GM23248 (cell line): ENCODE measurements around the gene PLD2. TPM values are rescaled to one million over a fixed set of nuclear protein-coding genes. Genes with fewer than 3 reads are reported as not detected.
"Not testable (repeated sequence)": the region's sequence is repeated elsewhere in the genome, so short reads cannot be mapped to it uniquely, and the experiment has no call there.

Source experiments
- DNase-seq: peaks from one replicate; pipeline ENCODE4 v3.0.0-alpha.2; 2015
- H2AFZ ChIP-seq: fragments of 200-600 bp; sonication (generic); 2 replicates; pipeline ENCODE4 v1.6.1; 2016; ENCODE audit warnings: antibody characterized with exemption
- H3F3A ChIP-seq: fragments of 200-600 bp; sonication (generic); 2 replicates; pipeline ENCODE4 v1.6.1; 2016; ENCODE audit warnings: mild to moderate bottlenecking, antibody characterized with exemption, mixed run types; ENCODE audit not compliant: insufficient read depth
- H3K27ac ChIP-seq: fragments of 200-600 bp; sonication (generic); 2 replicates; pipeline ENCODE4 v1.5.1; 2016; ENCODE audit warnings: mild to moderate bottlenecking
- H3K27me3 ChIP-seq: fragments of 200-600 bp; sonication (generic); replicated peaks from 2 replicates; pipeline ENCODE4 v1.6.1; 2016; ENCODE audit warnings: mild to moderate bottlenecking; ENCODE audit not compliant: insufficient read depth
- H3K36me3 ChIP-seq: fragments of 200-600 bp; sonication (generic); 2 replicates; pipeline ENCODE4 v1.6.1; 2016; ENCODE audit warnings: low read depth, mild to moderate bottlenecking
- H3K4me1 ChIP-seq: fragments of 200-600 bp; sonication (generic); 2 replicates; pipeline ENCODE4 v1.6.1; 2016; ENCODE audit warnings: mild to moderate bottlenecking; ENCODE audit not compliant: insufficient read depth
- H3K4me2 ChIP-seq: fragments of 200-600 bp; sonication (generic); one replicate; pipeline ENCODE4 v1.6.1; 2016; ENCODE audit warnings: mild to moderate bottlenecking; ENCODE audit not compliant: unreplicated experiment
- H3K4me3 ChIP-seq: fragments of 200-600 bp; sonication (generic); 2 replicates; pipeline ENCODE4 v1.5.1; 2016; ENCODE audit warnings: mild to moderate bottlenecking
- H3K79me2 ChIP-seq: fragments of 200-600 bp; sonication (generic); 2 replicates; pipeline ENCODE4 v1.6.1; 2016; ENCODE audit warnings: mild to moderate bottlenecking; ENCODE audit not compliant: insufficient read depth
- H3K9ac ChIP-seq: fragments of 200-600 bp; sonication (generic); 2 replicates; pipeline ENCODE4 v1.6.1; 2016; ENCODE audit warnings: mild to moderate bottlenecking
- H3K9me2 ChIP-seq: fragments of 200-600 bp; sonication (generic); 2 replicates; pipeline ENCODE4 v1.6.1; 2016; ENCODE audit warnings: mixed run types, mild to moderate bottlenecking, moderate library complexity; ENCODE audit not compliant: insufficient read depth
- H3K9me3 ChIP-seq: fragments of 200-600 bp; sonication (generic); one replicate; pipeline ENCODE4 v1.6.1; 2017; ENCODE audit warnings: low read depth
- H4K20me1 ChIP-seq: fragments of 200-600 bp; sonication (generic); 2 replicates; pipeline ENCODE4 v1.6.0; 2016; ENCODE audit not compliant: insufficient read depth
- EZH2 ChIP-seq: fragments of 200-600 bp; sonication (generic); IDR thresholded peaks from 2 replicates; pipeline ENCODE4 v1.6.1; 2018; ENCODE audit warnings: antibody characterized with exemption, mild to moderate bottlenecking; ENCODE audit not compliant: insufficient read depth, poor library complexity, severe bottlenecking
- EZH2phosphoT487 ChIP-seq: fragments of 200-600 bp; sonication (generic); IDR thresholded peaks from 2 replicates; pipeline ENCODE4 v1.6.1; 2018; ENCODE audit warnings: antibody characterized with exemption, moderate library complexity, mild to moderate bottlenecking, low read depth; ENCODE audit not compliant: insufficient read depth
- WGBS, 2 experiments: methylation state at CpG; one replicate each; pipeline ENCODE4 v1.1.6; 2015 to 2017; ENCODE audit warnings: low lambda C conversion rate in 2 of 2, low coverage in 1 of 2; ENCODE audit errors: missing lambda C conversion rate in 2 of 2; 5-methylcytosine and 5-hydroxymethylcytosine counted together
- in situ Hi-C: fragments of 300-500 bp; cut with MboI; formaldehyde crosslinking; loops from 2 replicates; pipeline ENCODE4 v1.15.0; 2020
- polyA plus RNA-seq: library from polyadenylated mRNA; unstranded; fragments of >200 nt; fragmentation: Nextera tagmentation; extraction: Ambion mirVana; gene quantifications from 2 replicates; pipeline ENCODE4 v1.2.1, GENCODE V29; 2016
- total RNA-seq: library from RNA; depleted of rRNA; stranded (reverse); fragments of >200 nt; shearing (Covaris generic); gene quantifications from 2 replicates; pipeline ENCODE4 v1.2.3, GENCODE V29; 2014

Gene PLD2
- total and polyA plus RNA-seq, 2 experiments from 2014 or later = 11.9 to 20.9 TPM

DNA sequence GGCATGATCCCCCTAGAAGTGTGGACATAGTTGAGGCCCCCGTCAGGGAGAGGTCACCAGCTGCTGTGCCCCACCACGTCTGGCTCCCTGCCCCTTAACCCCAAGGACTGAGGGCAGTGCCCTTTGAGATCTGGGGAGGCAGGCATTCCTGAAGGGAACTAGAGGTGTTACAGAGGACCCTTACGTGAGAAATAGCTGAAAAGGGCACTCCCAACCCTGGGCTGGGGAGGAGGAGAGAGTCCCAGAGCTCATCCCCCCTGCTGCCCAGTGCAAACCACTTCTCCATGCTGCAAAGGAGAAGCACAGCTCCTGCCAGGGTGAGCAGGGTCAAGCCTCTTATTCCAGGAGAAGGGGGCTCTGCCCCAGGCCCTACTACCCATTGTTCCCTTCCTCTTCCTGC lies 15.9 kb downstream of the PLD2 start:
- WGBS, 2 experiments = 81 to 90% methylated on average over 3 of the region's 3 CpGs

DNA sequence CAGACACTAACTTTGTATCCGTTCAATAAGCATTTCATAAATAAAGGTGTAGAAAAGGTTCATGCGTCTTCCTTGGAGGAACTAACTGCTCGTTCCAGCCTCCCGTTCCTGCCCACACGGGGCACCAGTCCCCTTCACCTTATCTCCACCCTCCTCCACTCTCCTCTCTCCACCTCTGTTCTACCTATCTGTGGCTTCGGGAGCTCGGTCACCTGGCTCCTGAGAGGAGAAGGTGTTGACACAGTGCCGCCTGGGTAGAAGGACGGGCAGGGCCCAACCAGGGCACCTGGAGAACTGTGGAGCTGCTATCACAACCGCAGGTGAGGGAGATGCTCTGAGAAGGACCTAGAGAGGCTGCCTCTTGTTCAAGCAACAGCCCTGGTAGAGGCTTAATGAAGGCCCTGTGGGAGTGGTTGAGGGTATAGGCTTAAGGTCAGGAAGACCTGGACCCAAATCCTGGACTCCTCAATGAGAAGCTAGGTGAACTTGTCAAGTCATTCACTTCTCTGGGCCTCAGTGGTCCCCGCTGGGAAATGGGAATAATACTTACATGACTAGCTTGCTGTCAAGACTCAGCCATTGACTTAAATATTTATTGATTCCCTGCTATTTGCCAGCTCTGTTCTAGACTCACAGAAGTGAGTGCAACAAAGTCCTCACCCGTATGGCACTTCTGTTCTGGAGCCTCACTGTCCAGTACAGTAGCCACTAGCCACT lies 16.6 kb downstream of the PLD2 start:
- in situ Hi-C loops = no loop called here
- WGBS, 2 experiments = 86 to 87% methylated on average over 12 of the region's 12 CpGs

More for the DNA sequence above, 15.9 kb downstream of the PLD2 start:
- H3K79me2 ChIP-seq = no peaks in the 10 kb centered on the region
- no peaks in the 10 kb centered on the region for H4K20me1 ChIP-seq
- DNase-seq = no peak
- H3K9ac ChIP-seq = no peak overlapping the region
- no peaks in the 10 kb centered on the region for H3K9me3 ChIP-seq
- in situ Hi-C loops = no loop called here
- no peaks in the 10 kb centered on the region for H3K27me3 ChIP-seq
- TF ChIP-seq EZH2phosphoT487 (no peak), EZH2 (no peak)
- H3F3A ChIP-seq = no peaks in the 10 kb centered on the region
- H3K4me3 ChIP-seq = no peak overlapping the region
- no peak overlapping the region for H3K27ac ChIP-seq
- no peaks in the 10 kb centered on the region for H3K4me1 ChIP-seq
- no peak overlapping the region for H2AFZ ChIP-seq
- no peaks in the 10 kb centered on the region for H3K9me2 ChIP-seq
- no peak overlapping the region for H3K4me2 ChIP-seq
- H3K36me3 ChIP-seq = no peaks in the 10 kb centered on the region

DNA sequence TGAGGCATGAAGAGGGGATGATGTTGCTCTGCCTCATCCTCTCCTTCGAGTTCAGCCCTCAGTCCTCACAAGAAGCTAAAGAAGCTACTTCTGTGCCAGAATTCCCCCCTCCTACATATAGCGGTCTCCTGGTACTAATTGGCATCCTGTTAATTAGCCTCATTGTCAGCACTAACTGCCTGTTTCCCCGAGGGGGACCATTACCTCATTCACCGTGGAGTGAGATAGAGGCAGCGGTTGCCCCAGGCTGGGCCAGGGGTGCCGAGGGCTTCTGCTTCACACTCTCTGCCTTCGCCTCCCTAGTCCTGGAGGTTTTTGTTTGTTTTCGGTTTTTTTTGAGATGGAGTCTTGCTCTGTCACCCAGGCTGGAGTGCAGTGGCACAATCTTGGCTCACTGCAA lies 20.4 kb downstream of the PLD2 start:
- WGBS, 2 experiments = 76 to 80% methylated on average over 8 of the region's 8 CpGs
- H4K20me1 ChIP-seq = no peaks in the 10 kb centered on the region
- DNase-seq = no peak
- H3K9me3 ChIP-seq = no peaks in the 10 kb centered on the region
- no peak overlapping the region for H3K9ac ChIP-seq
- in situ Hi-C loops = no loop called here
- H3K9me2 ChIP-seq = no peaks in the 10 kb centered on the region
- H3K27me3 ChIP-seq = no peaks in the 10 kb centered on the region
- H3K4me1 ChIP-seq = no peaks in the 10 kb centered on the region
- no peak overlapping the region for H3K27ac ChIP-seq
- no peak overlapping the region for H3K4me2 ChIP-seq
- TF ChIP-seq EZH2phosphoT487 = no peak
- no peaks in the 10 kb centered on the region for H3F3A ChIP-seq
- no peak overlapping the region for H3K4me3 ChIP-seq
- no peak overlapping the region for H2AFZ ChIP-seq
- no peaks in the 10 kb centered on the region for H3K79me2 ChIP-seq
- no peaks in the 10 kb centered on the region for H3K36me3 ChIP-seq

More for the DNA sequence above, 16.6 kb downstream of the PLD2 start:
- no peak for TF ChIP-seq EZH2
- TF ChIP-seq EZH2phosphoT487 = no peak
- Histone ChIP-seq H3K27me3 (no peaks in the 10 kb centered on the region), H3K9me2 (no peaks in the 10 kb centered on the region), H3K27ac (no peak overlapping the region), H3K4me2 (no peak overlapping the region), H3K36me3 (no peaks in the 10 kb centered on the region), H3F3A (no peaks in the 10 kb centered on the region), H3K9me3 (no peaks in the 10 kb centered on the region), H2AFZ (no peak overlapping the region), H3K4me3 (no peak overlapping the region), H3K4me1 (no peaks in the 10 kb centered on the region), H3K79me2 (no peaks in the 10 kb centered on the region), H3K9ac (no peak overlapping the region), H4K20me1 (no peaks in the 10 kb centered on the region)
- DNase-seq = no peak

DNA sequence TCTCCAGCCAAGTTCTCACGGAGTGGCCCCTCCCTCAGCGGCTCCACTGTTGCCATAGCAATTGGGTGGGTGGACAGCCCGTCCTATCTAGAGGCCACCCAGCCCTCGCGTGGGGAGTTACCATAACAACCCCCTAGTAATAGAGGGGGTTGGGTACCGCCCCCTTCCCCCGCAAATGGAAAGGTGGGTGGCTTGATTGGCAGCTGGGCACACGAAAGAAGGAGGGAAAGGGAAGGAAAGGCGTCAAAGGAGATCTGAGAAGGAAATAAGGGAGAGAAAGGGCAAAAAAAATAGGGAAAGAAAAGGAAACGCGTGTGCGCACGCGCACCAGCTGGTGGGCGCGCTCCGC lies 25.9 kb downstream of the PLD2 start:
- H3F3A ChIP-seq, H3K27me3 ChIP-seq, in situ Hi-C loops, H3K9me3 ChIP-seq, H3K4me1 ChIP-seq, H3K9me2 ChIP-seq, H3K36me3 ChIP-seq, DNase-seq: not testable (repeated sequence)
- 0 to 2% methylated on average over 9 to 11 of the region's 17 CpGs for WGBS, 2 experiments
- Histone ChIP-seq H3K79me2 (peaks cover 46% of the 10 kb centered on the region), H3K9ac (peak overlapping the region; percentile 81), H3K27ac (peak overlapping the region; percentile 51), H2AFZ (peak overlapping the region; percentile 67), H4K20me1 (peaks cover 11% of the 10 kb centered on the region), H3K4me3 (peak overlapping the region; percentile 78), H3K4me2 (peak overlapping the region; percentile 66)
